Endometrial microvascular endothelial cells (primary cell): ENCODE measurements around the gene SRCAP. TPM values are rescaled to one million over a fixed set of nuclear protein-coding genes. Genes with fewer than 3 reads are reported as not detected.

Source experiments
- in situ Hi-C: cut with HindIII; loops from 2 replicates; pipeline ENCODE4 v1.10.0; 2017; ENCODE audit warnings: low sequenced_read_pairs, low pct_unique_long_range_greater_than_20kb; ENCODE audit errors: inconsistent ontology term
- total RNA-seq: library from RNA; depleted of rRNA; stranded (reverse); fragments of >200 nt; gene quantifications from one replicate; pipeline ENCODE4 v1.2.3, GENCODE V29; 2015; ENCODE audit errors: inconsistent ontology term

Gene SRCAP
- total RNA-seq, 1 donor from 2014 or later, result 10.2 TPM

DNA sequence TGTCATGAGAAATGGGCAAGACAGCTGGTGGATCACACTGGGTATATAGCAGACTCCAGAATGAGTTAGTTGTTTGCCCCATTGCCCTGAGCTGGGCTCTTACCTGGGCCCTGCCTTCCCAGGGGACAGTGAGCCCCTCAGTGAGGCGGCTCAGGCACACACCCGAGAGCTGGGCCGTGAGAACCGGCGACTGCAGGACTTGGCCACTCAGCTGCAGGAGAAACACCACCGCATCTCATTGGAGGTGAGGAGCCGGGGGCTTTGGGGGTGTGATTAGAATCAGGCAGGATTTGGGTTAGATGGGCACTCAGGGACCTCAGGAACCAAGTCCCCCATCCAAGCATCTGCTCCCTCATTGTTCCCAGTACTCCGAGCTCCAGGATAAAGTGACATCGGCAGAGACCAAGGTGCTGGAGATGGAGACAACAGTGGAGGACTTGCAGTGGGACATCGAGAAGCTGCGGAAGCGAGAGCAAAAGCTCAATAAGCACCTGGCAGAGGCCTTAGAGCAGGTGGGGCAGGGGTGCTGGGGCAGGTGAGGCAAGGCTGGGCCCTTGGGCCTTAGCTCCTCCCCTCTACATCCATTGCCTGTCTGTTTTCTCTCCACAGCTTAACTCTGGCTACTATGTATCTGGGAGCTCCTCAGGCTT, 66.0 kb downstream of the SRCAP start:
- in situ Hi-C loops, result no loop called here

DNA sequence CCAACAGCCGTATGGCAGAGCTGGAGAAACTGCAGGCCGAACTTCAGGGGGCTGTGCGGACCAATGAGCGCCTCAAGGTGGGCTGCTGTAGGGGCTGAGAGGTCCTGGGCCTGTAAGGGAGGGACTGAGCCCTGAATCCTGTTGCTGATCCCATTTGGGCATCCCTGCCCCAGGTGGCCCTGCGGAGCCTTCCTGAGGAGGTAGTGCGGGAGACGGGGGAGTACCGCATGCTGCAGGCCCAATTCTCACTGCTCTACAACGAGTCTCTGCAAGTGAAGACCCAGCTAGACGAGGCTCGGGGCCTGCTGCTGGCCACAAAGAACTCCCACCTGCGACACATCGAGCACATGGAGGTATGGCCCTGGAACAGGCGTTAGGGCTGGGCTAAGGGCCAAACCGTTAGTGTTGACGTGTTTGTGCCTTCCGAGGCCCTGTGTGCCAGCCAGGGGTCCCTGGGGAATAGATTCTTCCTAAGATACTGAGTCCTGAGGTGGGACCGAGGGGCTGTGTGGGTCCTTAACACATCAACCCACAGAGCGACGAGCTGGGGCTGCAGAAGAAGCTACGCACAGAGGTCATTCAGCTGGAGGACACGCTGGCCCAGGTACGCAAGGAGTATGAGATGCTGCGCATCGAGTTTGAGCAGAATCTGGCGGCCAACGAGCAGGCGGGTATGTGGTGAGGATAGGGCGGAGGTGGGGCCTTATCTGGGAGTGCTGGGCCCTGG, 67.4 kb downstream of the SRCAP start:
- in situ Hi-C loops, result no loop called here

DNA sequence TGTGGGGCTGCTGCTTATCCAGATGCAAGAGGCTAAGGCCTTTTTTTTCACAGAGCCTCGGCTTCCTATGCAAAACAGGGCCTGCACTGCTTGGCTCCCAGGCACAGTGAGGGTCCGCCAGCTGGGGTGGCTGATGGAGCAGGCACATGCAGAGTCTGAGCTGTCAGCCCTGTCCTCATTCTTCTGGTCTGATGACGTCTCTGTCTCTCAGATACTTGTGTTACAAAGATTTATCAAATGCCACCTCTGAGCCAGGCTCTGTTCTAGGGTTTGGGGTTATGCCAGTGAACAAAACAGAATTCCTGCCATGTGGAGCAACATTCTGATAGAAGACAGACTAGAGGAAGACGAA, 67.9 kb downstream of the SRCAP start:
- in situ Hi-C loops, result no loop called here

- in situ Hi-C loops, result no loop called here
Observed at GRCh38 chr16:30767767-30768465, 68.9 kb downstream of the SRCAP start.

DNA sequence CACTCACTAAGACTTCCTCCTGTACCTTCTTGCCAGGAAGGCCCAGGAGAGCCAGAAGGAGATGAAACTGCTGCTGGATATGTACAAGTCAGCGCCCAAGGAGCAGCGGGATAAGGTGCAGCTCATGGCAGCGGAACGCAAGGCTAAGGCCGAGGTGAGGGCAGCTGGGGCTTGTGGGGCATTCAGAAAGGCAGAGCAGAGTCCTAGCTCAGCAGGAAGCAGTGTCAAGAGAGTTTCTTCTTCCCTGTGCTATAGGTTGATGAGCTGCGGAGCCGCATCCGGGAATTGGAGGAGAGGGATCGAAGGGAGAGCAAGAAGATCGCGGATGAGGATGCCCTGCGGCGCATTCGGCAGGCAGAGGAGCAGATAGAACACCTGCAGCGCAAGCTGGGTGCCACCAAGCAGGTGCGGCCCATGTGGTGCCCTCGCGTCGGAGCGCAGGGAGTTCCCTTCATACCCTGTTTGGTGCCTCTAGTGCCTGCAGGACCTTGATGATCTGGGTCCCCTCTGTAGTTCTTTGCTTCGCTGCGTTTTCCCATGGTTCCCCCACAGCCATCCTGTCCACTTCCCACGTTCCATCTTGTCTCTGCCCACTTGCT, 69.7 kb downstream of the SRCAP start:
- in situ Hi-C loops, result no loop called here

DNA sequence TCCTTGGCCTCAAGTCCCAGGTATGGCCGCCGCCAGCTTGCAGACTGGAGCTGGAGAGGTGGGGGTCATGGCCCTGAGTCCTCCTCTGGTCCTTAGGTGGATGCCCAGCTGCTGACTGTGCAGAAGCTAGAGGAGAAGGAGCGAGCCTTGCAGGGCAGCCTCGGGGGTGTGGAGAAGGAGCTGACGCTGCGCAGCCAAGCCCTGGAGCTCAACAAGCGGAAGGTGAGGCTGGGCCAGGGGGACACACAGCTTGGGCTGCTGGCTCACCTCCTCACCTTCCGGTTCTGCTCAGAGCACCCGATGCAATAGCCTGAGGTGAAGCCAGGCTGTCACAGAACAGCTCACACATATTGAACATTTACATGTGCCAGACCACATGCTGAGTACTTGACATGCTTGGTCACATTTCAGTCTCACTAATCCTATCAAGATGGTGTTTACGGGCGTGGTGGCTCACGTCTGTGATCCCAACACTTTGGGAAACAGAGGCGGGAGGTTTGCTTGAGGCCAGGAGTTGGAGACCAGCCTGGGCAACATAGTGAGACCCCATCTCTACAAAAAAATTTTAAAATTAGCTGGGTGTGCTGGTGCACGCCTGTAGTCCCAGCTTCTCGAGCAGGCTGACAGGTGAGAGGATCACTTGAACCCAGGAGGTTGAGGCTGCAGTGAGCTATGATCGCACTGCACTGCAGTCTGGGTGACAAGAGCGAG, 70.6 kb downstream of the SRCAP start:
- in situ Hi-C loops, result no loop called here

GRCh38 chr16:30771726-30772125, 72.8 kb downstream of the SRCAP start:
- in situ Hi-C loops, result no loop called here

DNA sequence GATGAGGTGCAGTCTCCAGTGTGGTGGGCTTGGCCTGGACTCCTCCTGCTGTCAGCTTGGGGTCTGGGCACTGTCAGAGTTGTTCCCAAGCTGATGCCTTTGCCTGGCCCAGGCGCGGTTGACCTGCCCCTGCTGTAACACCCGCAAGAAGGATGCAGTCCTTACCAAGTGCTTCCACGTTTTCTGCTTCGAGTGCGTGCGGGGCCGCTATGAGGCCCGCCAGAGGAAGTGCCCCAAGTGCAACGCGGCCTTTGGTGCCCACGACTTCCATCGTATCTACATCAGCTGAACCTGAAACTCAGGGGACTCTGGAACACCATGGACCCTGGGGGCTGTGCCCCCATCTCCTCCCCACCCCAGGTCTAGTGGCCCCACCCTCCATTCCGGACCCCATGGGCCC, 74.9 kb downstream of the SRCAP start:
- in situ Hi-C loops, result no loop called here

DNA sequence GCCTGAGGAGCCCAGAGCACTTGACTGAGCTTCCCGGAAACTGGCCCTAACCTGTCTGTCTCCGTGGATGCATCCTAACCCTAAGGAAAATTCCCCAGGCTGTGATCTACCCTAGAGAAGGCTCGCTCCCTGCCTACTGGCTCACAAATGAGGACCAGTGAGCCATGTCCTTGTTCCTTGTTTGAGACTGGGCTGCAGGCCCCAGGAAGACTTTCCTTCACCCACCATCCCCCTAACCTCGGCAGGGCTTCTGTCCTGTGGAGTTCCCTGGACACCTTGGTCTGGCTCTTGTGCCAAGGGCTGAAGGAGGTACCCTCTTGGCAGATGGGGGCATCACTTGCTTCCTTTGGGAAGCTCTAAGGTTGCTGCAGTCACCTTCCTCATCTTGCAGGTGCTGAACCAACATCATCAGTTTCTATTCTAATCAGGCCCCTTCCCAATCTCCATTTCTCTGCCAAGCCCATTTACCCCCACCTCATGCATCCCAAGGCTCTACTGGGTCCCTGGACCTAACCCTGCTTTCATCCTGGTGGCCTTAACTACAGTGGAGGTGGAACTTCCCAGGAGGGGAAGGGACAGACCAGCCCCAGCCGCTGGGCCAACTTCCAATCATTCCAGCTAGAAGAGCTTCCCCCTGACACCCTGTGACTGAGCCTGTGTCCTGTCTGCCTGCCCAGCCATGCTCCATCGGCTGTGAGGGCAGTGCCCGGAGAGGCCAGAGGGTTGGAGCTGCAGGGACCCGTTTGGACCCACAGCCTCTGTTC, 75.6 kb downstream of the SRCAP start:
- in situ Hi-C loops, result no loop called here

DNA sequence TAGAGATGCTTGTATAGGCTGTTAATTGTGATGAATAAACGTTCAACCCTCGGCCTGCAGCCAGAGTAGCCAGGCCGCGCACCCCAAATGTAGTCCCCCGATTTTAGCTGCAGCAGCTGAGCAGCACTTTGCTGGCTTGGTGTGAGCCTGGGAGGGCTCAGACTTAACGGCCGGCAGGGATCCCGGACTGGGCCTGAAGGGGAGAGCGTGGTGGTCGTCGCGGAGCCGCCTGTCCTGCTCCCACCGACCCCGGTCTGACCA, 76.1 kb downstream of the SRCAP start:
- in situ Hi-C loops, result no loop called here

GRCh38 chr16:30775392-30776188, 76.6 kb downstream of the SRCAP start:
- in situ Hi-C loops, result no loop called here

DNA sequence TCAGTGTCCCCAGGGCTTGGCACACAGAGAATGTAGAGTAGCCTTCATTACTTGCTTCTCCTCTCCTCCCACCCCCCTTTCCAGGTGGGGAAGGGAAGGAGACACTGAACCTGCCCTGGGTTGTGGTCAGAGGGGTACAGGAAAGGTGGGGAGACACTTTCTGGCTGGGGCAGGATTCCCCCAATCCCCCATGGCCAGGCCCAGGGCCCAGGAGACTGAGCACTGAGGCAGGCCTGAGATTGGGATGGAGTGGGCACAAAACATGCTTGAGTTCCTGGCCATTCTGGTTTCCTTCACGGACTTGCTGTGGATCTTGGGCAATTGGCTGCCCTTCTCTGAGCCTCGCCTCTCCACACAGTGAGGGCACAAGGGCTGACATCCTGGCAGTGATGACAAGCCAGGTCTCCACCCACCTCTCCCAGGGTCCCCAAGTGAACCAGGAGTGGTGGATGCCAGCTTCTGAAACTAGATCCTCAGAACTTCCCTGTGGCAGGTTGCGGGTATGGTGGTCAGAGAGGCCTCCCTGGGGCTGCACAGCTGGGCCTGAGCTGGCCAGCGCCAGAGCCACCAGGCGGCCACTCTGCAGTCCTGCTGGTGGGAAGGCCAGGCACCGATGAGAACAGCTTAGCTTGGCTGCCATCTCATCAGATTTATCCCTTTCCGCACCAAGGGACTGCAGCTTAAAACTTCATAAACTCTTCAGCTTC, 78.8 kb downstream of the SRCAP start:
- in situ Hi-C loops, result no loop called here

DNA sequence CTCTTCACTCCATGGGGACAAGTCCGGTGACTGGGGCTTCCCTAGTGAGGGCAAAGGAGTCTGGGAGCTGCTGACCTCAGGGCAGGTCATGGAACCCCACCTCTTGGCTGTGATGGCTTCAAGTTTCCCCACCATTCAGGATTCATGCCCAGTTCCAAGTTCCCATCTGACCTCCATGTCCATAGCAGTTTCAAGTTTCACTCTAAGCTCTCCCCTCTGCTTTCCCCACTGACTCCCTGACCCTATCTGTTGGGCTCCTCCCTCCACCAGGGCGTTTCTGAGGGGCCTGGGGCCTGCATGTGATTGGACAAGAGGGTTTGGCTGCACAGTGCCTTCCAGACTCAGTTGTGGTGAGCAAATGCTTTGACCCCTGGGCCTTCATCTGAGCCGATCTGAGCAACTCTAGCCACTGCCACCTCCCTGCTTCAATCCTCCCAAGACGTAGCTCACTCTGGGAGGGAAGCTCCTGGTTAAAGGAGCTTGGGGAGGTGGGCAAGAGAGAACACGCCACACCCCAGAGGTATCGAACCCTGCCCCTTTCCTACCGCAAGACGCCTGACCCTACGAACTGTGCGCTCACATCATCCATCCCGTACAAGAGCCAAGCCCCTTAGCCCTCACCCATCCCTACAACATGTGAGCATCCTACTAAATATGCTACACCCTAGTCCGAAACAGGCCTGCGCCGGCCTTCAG, 79.7 kb downstream of the SRCAP start:
- in situ Hi-C loops, result no loop called here

DNA sequence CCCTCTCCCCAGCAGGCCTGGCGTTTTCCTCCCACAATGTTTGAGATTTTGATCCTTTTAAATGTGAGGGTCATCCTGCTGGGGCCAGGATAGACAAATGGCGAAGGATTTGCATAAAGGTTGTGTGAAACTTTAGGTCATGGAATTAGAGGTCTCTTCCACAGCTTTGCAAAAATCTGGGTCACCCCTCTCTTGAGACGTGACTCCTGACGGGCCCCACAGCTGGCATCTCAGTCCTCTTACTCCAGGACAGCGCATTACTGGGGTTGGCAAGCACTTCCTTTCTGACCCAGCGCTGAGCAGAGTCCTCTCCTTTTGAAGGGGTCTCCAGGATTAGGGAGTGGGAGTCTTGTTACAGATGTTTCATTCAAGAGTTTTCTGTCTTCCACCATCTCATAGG, 80.6 kb downstream of the SRCAP start:
- in situ Hi-C loops, result no loop called here

DNA sequence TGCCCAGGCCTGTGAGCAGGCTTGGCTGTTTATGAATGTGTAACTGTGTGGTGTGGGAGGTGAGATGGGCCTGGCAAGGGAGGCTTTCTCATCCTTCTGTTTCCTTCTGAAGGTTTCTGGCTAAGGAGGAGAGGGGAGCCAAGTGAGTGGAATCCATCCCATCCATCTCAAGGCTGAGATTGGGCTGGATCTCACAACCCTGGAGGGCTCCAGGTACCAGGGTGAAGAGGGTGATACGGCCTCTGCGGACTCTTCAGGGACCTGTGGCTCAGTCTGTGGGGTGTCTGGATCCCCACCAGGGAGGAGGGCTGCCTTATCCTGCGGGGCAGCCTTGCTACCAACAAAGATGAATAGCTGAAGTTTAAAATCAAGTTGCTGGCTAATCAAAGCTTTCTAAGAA, 81.0 kb downstream of the SRCAP start:
- in situ Hi-C loops, result no loop called here

GRCh38 chr16:30780549-30780948, 81.6 kb downstream of the SRCAP start:
- in situ Hi-C loops, result no loop called here
